ENCODE measurements around the gene SLC27A1. TPM values are rescaled to one million over a fixed set of nuclear protein-coding genes. Genes with fewer than 3 reads are reported as not detected.
"Not testable (repeated sequence)": the region's sequence is repeated elsewhere in the genome, so short reads cannot be mapped to it uniquely, and the experiment has no call there.

SLC27A1 gene
- total and polyA plus RNA-seq, 2 experiments from 2014 or later = 30.1 to 40.4 TPM

- Histone ChIP-seq H3K4me1 (ENCODE audit: low read depth) (no peaks in the 10 kb centered on the region), H3K27ac (no peak overlapping the region), H3K9me3 (ENCODE audit: low read depth) (no peaks in the 10 kb centered on the region), H3K36me3 (no peaks in the 10 kb centered on the region), H3K4me3 (no peak overlapping the region), H3K27me3 (no peaks in the 10 kb centered on the region)
- no peak for DNase-seq (ENCODE audit: low read depth in 1 of 2, low spot score in 1 of 2)
- no peak for TF ChIP-seq CTCF (IDR thresholded peaks at IDR 0.05; ENCODE audit: low read depth, low read length)
These were observed 45.3 kb downstream of the SLC27A1 start for GRCh38 chr19:17515408-17516149.

GRCh38 chr19:17517898-17518297, 47.6 kb downstream of the SLC27A1 start:
- no peaks in the 10 kb centered on the region for H3K36me3 ChIP-seq
- no peak overlapping the region for H3K27ac ChIP-seq
- TF ChIP-seq CTCF (IDR thresholded peaks at IDR 0.05; ENCODE audit: low read depth, low read length) = no peak
- no peaks in the 10 kb centered on the region for H3K9me3 ChIP-seq (ENCODE audit: low read depth)
- no peaks in the 10 kb centered on the region for H3K27me3 ChIP-seq
- no peak overlapping the region for H3K4me3 ChIP-seq
- no peaks in the 10 kb centered on the region for H3K4me1 ChIP-seq (ENCODE audit: low read depth)
- no peak for DNase-seq (ENCODE audit: low read depth in 1 of 2, low spot score in 1 of 2)

GRCh38 chr19:17518654-17519053, 48.3 kb downstream of the SLC27A1 start:
- H3K4me1 ChIP-seq (ENCODE audit: low read depth); DNase-seq (ENCODE audit: low read depth in 1 of 2, low spot score in 1 of 2); H3K27me3 ChIP-seq; H3K9me3 ChIP-seq (ENCODE audit: low read depth); H3K36me3 ChIP-seq; H3K27ac ChIP-seq; H3K4me3 ChIP-seq: not testable (repeated sequence)

GRCh38 chr19:17519967-17520366, 49.6 kb downstream of the SLC27A1 start:
- peak in 1 of 2 donors; percentile 33 for DNase-seq (ENCODE audit: low read depth in 1 of 2, low spot score in 1 of 2)
- H3K9me3 ChIP-seq (ENCODE audit: low read depth) = no peaks in the 10 kb centered on the region
- H3K27ac ChIP-seq = no peak overlapping the region
- H3K4me3 ChIP-seq = no peak overlapping the region
- H3K36me3 ChIP-seq = no peaks in the 10 kb centered on the region
- H3K27me3 ChIP-seq = no peaks in the 10 kb centered on the region
- no peak for TF ChIP-seq CTCF (IDR thresholded peaks at IDR 0.05; ENCODE audit: low read depth, low read length)
- no peaks in the 10 kb centered on the region for H3K4me1 ChIP-seq (ENCODE audit: low read depth)

- Histone ChIP-seq H3K4me3 (no peak overlapping the region), H3K27ac (no peak overlapping the region), H3K36me3 (no peaks in the 10 kb centered on the region), H3K27me3 (no peaks in the 10 kb centered on the region), H3K4me1 (ENCODE audit: low read depth) (no peaks in the 10 kb centered on the region), H3K9me3 (ENCODE audit: low read depth) (no peaks in the 10 kb centered on the region)
- no peak for TF ChIP-seq CTCF (IDR thresholded peaks at IDR 0.05; ENCODE audit: low read depth, low read length)
- no peak for DNase-seq (ENCODE audit: low read depth in 1 of 2, low spot score in 1 of 2)
These were observed 50.5 kb downstream of the SLC27A1 start for GRCh38 chr19:17520865-17521264.

GRCh38 chr19:17522988-17523872, 52.9 kb downstream of the SLC27A1 start:
- H3K27me3 ChIP-seq = no peaks in the 10 kb centered on the region
- no peaks in the 10 kb centered on the region for H3K9me3 ChIP-seq (ENCODE audit: low read depth)
- no peaks in the 10 kb centered on the region for H3K36me3 ChIP-seq
- no peak for TF ChIP-seq CTCF (IDR thresholded peaks at IDR 0.05; ENCODE audit: low read depth, low read length)
- H3K4me3 ChIP-seq = no peak overlapping the region
- DNase-seq (ENCODE audit: low read depth in 1 of 2, low spot score in 1 of 2) = peak in 1 of 2 donors; percentile 18
- no peaks in the 10 kb centered on the region for H3K4me1 ChIP-seq (ENCODE audit: low read depth)
- no peak overlapping the region for H3K27ac ChIP-seq

All from cardiac muscle cell (in vitro differentiated cells and primary cell).